GM23338 (cell line): ENCODE data around the gene PLS1.

Experiments used
- EZH2 ChIP-seq: fragments of 200-600 bp; sonication (generic); IDR thresholded peaks from one replicate; pipeline ENCODE4 v1.8.0; 2017; ENCODE audit warnings: antibody characterized with exemption, mild to moderate bottlenecking, low read depth; ENCODE audit not compliant: unreplicated experiment
- TF ChIP-seq, protein P1 (sequence below), 2 experiments: fragments of 200-600 bp in 1 of 2; sonication (generic) in 1 of 2; conservative IDR thresholded peaks; 2 replicates each; pipeline versions ENCODE4 v1.5.1 to v1.6.1; 2016 to 2017; ENCODE audit warnings: antibody characterized with exemption in 2 of 2, low read depth in 2 of 2, mild to moderate bottlenecking in 2 of 2, moderate library complexity in 1 of 2
- TF ChIP-seq, protein P2 (sequence below): IDR thresholded peaks from 2 replicates; pipeline ENCODE4 v1.6.1; 2016; ENCODE audit warnings: antibody characterized with exemption

DNA sequence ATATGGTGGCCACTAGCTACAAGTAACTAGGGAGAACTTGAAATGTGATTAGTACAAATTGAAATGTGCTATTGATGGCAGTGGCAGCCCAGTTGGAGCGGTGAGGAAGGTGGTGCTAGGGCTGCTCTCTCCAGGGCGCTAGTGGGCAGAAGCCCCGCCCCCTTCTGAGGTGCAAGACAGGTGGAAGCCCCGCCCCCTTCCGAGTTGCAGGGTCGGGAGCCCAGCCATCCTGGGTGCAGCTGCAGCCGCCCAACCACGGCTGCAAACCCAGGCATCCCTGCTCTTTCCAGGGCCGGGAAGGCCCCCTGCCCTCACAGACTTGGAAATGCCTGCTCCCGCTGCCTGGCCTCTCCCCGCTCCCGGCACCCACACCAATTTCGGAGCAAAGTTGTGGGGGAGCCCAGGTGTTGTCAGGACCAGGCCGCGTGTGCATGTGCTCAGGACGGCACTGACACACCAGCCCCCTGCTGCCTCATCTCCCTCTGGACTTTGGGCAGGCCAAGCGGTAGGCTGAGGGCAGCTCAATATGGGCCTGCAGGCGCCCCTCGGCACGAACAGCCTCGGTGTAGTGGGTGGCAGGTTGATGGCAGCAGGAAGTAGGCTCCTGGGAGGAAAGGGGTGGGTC lies 27.7 kb upstream of the PLS1 start:
- TF ChIP-seq, protein P1, sequence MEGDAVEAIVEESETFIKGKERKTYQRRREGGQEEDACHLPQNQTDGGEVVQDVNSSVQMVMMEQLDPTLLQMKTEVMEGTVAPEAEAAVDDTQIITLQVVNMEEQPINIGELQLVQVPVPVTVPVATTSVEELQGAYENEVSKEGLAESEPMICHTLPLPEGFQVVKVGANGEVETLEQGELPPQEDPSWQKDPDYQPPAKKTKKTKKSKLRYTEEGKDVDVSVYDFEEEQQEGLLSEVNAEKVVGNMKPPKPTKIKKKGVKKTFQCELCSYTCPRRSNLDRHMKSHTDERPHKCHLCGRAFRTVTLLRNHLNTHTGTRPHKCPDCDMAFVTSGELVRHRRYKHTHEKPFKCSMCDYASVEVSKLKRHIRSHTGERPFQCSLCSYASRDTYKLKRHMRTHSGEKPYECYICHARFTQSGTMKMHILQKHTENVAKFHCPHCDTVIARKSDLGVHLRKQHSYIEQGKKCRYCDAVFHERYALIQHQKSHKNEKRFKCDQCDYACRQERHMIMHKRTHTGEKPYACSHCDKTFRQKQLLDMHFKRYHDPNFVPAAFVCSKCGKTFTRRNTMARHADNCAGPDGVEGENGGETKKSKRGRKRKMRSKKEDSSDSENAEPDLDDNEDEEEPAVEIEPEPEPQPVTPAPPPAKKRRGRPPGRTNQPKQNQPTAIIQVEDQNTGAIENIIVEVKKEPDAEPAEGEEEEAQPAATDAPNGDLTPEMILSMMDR (conservative IDR thresholded peaks at IDR 0.05; ENCODE audit: low read depth in 2 of 2) = no peak
- no peak for TF ChIP-seq EZH2
- TF ChIP-seq, protein P2, sequence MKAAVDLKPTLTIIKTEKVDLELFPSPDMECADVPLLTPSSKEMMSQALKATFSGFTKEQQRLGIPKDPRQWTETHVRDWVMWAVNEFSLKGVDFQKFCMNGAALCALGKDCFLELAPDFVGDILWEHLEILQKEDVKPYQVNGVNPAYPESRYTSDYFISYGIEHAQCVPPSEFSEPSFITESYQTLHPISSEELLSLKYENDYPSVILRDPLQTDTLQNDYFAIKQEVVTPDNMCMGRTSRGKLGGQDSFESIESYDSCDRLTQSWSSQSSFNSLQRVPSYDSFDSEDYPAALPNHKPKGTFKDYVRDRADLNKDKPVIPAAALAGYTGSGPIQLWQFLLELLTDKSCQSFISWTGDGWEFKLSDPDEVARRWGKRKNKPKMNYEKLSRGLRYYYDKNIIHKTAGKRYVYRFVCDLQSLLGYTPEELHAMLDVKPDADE = no peak
